Measurements from ENCODE around the gene RFT1. TPM values are rescaled to one million over a fixed set of nuclear protein-coding genes. Genes with fewer than 3 reads are reported as not detected.

Gene RFT1
- total and polyA plus RNA-seq, 2 of the 13 experiments (the other 11 are each of a cell fraction or from before 2014, with no cell fraction given) = 23.2 to 37.0 TPM

DNA sequence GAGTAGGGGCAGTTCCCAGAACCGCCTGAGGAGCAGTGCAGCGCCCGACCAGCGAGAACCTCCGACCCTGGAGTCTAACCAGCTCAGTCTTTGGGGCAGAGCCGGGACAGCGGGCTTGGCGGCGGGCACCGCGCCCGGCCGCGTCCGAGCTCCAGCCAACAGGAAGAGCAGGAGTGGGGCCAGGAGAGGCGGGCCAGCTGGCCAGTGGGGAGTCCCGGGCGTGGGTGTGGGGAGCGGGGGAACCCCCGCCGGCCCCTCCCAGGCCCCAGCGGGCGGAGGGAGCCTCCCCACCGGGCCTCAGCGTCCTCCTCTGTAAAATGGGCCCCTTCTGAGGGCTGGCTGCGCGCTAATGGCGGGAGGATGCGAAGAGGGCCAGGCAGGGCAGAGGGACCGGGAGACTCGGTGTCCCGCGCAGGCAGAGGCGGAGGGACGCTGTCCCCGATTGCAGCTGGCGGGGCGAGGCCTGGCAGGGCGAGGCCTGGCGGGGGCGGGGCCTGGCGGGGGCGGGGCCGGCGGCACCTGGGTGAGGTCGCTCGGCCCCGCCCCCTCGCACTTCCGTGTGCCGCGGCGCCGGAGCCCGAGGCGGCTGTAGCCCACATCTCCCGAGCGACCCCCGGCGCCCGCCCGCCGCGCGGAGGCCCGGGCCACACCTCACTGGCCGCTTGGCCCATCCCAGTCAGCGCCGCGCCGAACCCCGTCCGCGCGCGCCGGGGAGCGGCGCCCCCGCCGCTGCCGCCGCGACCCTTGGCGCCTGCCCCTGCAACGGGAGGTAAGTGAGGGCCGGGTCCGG is 30.6 kb upstream of the RFT1 start, which contains the start of gene PRKCD (continued):
- TF ChIP-seq, protein P1, sequence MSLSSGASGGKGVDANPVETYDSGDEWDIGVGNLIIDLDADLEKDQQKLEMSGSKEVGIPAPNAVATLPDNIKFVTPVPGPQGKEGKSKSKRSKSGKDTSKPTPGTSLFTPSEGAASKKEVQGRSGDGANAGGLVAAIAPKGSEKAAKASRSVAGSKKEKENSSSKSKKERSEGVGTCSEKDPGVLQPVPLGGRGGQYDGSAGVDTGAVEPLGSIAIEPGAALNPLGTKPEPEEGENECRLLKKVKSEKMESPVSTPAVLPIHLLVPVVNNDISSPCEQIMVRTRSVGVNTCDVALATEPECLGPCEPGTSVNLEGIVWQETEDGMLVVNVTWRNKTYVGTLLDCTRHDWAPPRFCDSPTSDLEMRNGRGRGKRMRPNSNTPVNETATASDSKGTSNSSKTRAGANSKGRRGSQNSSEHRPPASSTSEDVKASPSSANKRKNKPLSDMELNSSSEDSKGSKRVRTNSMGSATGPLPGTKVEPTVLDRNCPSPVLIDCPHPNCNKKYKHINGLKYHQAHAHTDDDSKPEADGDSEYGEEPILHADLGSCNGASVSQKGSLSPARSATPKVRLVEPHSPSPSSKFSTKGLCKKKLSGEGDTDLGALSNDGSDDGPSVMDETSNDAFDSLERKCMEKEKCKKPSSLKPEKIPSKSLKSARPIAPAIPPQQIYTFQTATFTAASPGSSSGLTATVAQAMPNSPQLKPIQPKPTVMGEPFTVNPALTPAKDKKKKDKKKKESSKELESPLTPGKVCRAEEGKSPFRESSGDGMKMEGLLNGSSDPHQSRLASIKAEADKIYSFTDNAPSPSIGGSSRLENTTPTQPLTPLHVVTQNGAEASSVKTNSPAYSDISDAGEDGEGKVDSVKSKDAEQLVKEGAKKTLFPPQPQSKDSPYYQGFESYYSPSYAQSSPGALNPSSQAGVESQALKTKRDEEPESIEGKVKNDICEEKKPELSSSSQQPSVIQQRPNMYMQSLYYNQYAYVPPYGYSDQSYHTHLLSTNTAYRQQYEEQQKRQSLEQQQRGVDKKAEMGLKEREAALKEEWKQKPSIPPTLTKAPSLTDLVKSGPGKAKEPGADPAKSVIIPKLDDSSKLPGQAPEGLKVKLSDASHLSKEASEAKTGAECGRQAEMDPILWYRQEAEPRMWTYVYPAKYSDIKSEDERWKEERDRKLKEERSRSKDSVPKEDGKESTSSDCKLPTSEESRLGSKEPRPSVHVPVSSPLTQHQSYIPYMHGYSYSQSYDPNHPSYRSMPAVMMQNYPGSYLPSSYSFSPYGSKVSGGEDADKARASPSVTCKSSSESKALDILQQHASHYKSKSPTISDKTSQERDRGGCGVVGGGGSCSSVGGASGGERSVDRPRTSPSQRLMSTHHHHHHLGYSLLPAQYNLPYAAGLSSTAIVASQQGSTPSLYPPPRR (CRISPR knock-in tag; IDR thresholded peaks at IDR 0.05; ENCODE audit: borderline replicate concordance) = no peak
- TF ChIP-seq ZNF883 (CRISPR knock-in tag; IDR thresholded peaks at IDR 0.05; ENCODE audit: not compliant biosample characterization) = peak; percentile 23
- 0 out of 2 replicates have a peak, but pooled peaks have one; percentile 8 for TF ChIP-seq YEATS4 (CRISPR knock-in tag; IDR thresholded peaks at IDR 0.05; ENCODE audit: borderline replicate concordance)
- TF ChIP-seq GATAD2A (CRISPR knock-in tag; IDR thresholded peaks at IDR 0.05) = no peak; the same call in 1 of the 2 replicates
- TF ChIP-seq, protein P2, sequence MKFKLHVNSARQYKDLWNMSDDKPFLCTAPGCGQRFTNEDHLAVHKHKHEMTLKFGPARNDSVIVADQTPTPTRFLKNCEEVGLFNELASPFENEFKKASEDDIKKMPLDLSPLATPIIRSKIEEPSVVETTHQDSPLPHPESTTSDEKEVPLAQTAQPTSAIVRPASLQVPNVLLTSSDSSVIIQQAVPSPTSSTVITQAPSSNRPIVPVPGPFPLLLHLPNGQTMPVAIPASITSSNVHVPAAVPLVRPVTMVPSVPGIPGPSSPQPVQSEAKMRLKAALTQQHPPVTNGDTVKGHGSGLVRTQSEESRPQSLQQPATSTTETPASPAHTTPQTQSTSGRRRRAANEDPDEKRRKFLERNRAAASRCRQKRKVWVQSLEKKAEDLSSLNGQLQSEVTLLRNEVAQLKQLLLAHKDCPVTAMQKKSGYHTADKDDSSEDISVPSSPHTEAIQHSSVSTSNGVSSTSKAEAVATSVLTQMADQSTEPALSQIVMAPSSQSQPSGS (CRISPR knock-in tag; IDR thresholded peaks at IDR 0.05) = 0 out of 2 replicates have a peak, but pooled peaks have one; percentile 25
- no peak for TF ChIP-seq ZNF431 (CRISPR knock-in tag; IDR thresholded peaks at IDR 0.05; ENCODE audit: borderline replicate concordance, low read depth)
- TF ChIP-seq, protein P3, sequence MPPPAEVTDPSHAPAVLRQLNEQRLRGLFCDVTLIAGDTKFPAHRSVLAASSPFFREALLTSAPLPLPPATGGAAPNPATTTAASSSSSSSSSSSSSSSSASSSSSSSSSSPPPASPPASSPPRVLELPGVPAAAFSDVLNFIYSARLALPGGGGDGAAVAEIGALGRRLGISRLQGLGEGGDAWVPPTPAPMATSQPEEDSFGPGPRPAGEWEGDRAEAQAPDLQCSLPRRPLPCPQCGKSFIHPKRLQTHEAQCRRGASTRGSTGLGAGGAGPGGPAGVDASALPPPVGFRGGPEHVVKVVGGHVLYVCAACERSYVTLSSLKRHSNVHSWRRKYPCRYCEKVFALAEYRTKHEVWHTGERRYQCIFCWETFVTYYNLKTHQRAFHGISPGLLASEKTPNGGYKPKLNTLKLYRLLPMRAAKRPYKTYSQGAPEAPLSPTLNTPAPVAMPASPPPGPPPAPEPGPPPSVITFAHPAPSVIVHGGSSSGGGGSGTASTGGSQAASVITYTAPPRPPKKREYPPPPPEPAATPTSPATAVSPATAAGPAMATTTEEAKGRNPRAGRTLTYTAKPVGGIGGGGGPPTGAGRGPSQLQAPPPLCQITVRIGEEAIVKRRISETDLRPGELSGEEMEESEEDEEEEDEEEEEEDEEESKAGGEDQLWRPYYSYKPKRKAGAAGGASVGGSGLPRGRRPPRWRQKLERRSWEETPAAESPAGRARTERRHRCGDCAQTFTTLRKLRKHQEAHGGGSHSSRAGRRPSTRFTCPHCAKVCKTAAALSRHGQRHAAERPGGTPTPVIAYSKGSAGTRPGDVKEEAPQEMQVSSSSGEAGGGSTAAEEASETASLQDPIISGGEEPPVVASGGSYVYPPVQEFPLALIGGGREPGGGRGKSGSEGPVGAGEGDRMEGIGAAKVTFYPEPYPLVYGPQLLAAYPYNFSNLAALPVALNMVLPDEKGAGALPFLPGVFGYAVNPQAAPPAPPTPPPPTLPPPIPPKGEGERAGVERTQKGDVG (CRISPR knock-in tag; IDR thresholded peaks at IDR 0.05; ENCODE audit: borderline replicate concordance) = no peak
- no peak for TF ChIP-seq ZNF260 (CRISPR knock-in tag; IDR thresholded peaks at IDR 0.05; ENCODE audit: borderline replicate concordance, low read depth)
- no peak for TF ChIP-seq ZZZ3 (CRISPR knock-in tag; IDR thresholded peaks at IDR 0.05; ENCODE audit: borderline replicate concordance)
- no peak for TF ChIP-seq HOXA9 (CRISPR knock-in tag; IDR thresholded peaks at IDR 0.05; ENCODE audit: borderline replicate concordance)
